ENCODE measurements around the gene ZNF778.

Gene ZNF778

DNA sequence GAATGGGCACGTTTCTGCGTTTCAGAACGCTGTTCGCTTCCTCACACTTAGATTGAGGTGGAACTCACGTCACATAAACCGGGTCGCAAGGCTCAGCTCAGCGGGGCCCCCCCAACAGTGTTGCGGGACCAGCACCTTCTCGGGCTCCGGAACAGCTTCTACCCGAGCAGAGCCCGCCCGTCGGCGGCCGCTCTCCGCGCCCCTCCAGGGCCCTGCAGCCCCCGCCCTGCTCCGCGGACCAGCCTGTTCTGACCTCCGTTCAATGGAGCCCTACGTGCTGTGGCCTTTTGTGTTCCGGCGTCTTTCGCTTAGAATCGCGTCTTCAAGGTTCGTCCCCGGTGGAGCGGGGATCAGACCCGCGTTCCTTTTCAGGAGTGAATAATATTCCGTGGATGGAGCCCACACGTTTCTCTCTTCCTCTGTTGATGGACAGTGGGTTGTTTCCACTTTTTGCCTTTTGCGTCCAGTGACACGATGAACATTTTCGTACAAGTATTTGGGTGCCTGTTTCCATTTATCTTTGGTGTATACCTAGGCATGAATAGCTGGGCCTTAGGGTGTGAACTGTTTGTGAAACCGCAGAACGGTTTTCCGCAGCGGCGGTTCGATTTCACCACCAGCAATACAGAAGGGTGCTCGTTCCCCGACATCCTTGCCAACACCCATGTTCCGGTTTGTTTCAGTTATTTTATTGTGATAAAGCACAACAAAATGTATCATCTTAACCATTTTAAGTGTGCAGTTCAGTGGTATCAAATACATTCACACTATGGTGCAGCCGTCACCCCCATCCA, 14.9 kb upstream of the ZNF778 start:
- Histone ChIP-seq H3K27me3 (peaks cover 0 to 76% of the 10 kb centered on the region in 2 donors), H3K4me1 (peaks cover 0 to 18% (median 6%) of the 10 kb centered on the region in 4 donors), H3K36me3 (no peaks in the 10 kb centered on the region), H3K4me3 (peak overlapping the region in 1 of 2 donors; percentile 2), H3K27ac (no peak overlapping the region), H3K9me3 (no peaks in the 10 kb centered on the region)
- intact Hi-C loops (cut with DNase I; ENCODE audit: low total_unique reads), result no loop called here
- TF ChIP-seq, protein P1, sequence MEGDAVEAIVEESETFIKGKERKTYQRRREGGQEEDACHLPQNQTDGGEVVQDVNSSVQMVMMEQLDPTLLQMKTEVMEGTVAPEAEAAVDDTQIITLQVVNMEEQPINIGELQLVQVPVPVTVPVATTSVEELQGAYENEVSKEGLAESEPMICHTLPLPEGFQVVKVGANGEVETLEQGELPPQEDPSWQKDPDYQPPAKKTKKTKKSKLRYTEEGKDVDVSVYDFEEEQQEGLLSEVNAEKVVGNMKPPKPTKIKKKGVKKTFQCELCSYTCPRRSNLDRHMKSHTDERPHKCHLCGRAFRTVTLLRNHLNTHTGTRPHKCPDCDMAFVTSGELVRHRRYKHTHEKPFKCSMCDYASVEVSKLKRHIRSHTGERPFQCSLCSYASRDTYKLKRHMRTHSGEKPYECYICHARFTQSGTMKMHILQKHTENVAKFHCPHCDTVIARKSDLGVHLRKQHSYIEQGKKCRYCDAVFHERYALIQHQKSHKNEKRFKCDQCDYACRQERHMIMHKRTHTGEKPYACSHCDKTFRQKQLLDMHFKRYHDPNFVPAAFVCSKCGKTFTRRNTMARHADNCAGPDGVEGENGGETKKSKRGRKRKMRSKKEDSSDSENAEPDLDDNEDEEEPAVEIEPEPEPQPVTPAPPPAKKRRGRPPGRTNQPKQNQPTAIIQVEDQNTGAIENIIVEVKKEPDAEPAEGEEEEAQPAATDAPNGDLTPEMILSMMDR (IDR thresholded peaks at IDR 0.05), result no peak
- no peak for DNase-seq

DNA sequence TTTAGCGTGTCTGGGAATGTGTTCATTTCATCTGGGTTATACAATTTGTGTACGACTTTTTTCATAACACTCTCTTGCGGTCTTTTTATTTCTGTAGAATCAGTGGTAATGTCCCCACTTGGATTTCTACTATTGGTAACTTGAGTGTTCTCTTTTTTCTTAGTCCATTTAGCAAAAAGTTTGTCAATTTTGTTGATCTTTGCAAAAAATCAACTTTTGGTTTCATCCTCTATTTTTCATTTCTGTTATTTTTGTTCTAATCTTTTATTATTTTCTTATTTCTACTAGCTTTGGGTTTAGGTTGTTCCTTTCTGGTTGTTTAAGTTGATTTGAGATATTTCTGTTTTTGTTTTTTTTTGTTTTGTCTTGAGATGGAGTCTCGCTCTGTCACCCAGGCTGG, 9.5 kb upstream of the ZNF778 start:
- H3K27me3 ChIP-seq, result peaks cover 0 to 39% of the 10 kb centered on the region in 2 donors
- no peak overlapping the region for H3K4me3 ChIP-seq
- no peaks in the 10 kb centered on the region for H3K36me3 ChIP-seq
- no peak overlapping the region for H3K27ac ChIP-seq
- no peaks in the 10 kb centered on the region for H3K4me1 ChIP-seq
- H3K9me3 ChIP-seq, result no peaks in the 10 kb centered on the region
- intact Hi-C loops (cut with DNase I; ENCODE audit: low total_unique reads), result no loop called here
- DNase-seq, result no peak
- TF ChIP-seq, protein P1 (IDR thresholded peaks at IDR 0.05), result no peak

DNA sequence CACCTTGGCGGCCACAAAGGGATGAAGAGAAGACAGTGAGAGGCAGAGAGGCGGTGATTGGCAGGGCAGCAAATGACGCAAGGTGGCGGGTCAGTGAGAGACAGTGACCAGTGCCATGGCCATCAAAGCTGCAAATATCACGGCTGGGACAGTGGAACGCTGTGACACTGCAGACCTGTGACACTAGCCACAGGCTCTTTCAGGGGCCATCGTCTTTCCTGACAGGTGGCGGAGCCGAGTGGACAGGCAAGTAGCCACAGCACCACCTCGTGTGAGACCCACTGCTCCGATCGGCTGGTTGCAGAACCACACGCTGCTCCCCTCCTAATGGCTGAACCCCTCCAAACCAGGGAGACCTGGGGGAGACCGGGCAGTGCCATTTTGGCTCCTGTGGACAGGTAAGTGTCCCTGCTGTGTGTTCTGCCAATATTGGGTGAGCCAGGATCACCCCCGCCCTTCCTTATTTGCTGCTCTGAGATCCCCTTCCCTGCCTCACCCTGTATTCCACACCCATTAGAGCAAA, 7.9 kb upstream of the ZNF778 start:
- intact Hi-C loops (cut with DNase I; ENCODE audit: low total_unique reads), result loop anchor here (10.0 kb wide), 1 partner anchor 265 kb away; no protein-coding TSS in a partner anchor

DNA sequence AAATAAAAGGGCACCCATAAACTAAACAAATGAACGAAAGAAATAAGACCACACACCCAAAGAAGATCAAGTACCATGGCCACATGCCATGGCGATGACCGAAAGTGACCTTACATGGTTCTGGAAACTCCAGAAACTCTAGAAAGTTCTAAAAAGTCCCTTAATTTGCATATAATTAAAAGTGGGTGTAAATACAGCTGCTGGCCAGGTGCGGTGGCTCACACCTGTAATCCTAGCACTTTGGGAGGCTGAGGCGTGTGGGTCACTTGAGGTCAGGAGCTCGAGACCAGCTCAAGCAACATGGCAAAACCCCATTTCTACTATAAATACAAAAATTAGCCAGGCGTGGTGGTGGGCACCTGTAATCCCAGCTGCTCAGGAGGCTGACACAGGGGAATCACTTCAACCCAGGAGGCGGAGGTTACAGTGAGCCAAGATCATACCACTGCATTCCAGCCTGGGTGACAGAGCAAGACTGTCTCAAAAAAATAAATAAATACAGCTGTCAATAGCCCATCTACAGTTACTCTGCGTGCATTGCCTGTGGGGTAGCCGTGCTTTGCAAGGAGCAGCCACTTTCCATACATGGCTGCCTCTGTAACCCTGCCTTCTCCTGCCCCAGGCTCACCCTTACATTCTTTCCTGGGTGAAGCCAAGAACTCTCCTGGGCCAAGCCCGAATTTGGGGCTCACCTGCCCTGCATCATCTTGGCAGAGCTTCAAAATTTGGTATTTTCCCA, 7.2 kb upstream of the ZNF778 start:
- H3K4me3 ChIP-seq, result no peak overlapping the region
- intact Hi-C loops (cut with DNase I; ENCODE audit: low total_unique reads), result loop anchor here (10.0 kb wide), 1 partner anchor 266 kb away; no protein-coding TSS in a partner anchor
- no peaks in the 10 kb centered on the region for H3K36me3 ChIP-seq
- DNase-seq, result no peak
- no peak overlapping the region for H3K27ac ChIP-seq
- TF ChIP-seq, protein P1 (IDR thresholded peaks at IDR 0.05), result no peak
- H3K27me3 ChIP-seq, result peaks cover 0 to 20% of the 10 kb centered on the region in 2 donors
- H3K4me1 ChIP-seq, result peaks cover 0 to 2% (median under 1%) of the 10 kb centered on the region in 4 donors
- no peaks in the 10 kb centered on the region for H3K9me3 ChIP-seq

More for the DNA sequence above, 7.9 kb upstream of the ZNF778 start:
- peaks cover 0 to 26% of the 10 kb centered on the region in 2 donors for H3K27me3 ChIP-seq
- H3K36me3 ChIP-seq, result no peaks in the 10 kb centered on the region
- DNase-seq, result no peak
- no peak overlapping the region for H3K4me3 ChIP-seq
- TF ChIP-seq, protein P1 (IDR thresholded peaks at IDR 0.05), result no peak
- H3K4me1 ChIP-seq, result no peaks in the 10 kb centered on the region
- H3K27ac ChIP-seq, result no peak overlapping the region
- H3K9me3 ChIP-seq, result no peaks in the 10 kb centered on the region

DNA sequence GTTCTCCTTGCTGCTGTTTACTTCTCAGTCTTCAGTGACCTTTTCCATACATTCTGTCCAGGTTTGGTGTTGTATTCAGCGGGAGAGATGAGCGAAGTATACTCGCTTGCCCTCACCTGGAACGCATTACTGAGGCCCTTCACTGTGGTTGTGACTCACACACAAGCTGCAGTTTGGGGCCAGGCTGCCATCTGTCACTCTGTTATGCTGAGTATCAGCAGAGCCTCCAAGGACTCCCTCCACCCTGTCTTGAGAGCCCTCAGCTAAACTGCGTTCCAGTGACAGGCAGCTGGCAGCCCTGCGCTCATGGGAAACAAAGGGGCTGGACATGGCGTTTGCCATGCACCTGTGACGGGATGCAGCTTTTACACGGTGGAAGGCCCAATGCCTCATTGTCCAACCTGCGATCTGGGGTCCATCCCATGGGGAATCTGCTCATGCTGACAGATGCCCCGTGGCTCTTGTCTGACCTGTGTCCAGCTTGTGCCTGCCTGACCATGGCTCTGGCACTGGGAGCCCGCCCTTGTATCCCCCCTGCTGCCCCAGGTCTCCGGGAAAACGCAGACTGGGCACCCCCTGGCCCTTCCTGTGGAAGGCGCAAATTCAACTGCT, 6.5 kb upstream of the ZNF778 start:
- H3K27ac ChIP-seq, result no peak overlapping the region
- no peaks in the 10 kb centered on the region for H3K9me3 ChIP-seq
- no peak overlapping the region for H3K4me3 ChIP-seq
- TF ChIP-seq, protein P1 (IDR thresholded peaks at IDR 0.05), result no peak
- peaks cover 0 to 9% (median 5%) of the 10 kb centered on the region in 4 donors for H3K4me1 ChIP-seq
- no peak for DNase-seq
- peaks cover 0 to 20% of the 10 kb centered on the region in 2 donors for H3K27me3 ChIP-seq
- H3K36me3 ChIP-seq, result no peaks in the 10 kb centered on the region
- intact Hi-C loops (cut with DNase I; ENCODE audit: low total_unique reads), result loop anchor here (10.0 kb wide), 1 partner anchor 266 kb away; no protein-coding TSS in a partner anchor
